Cardiac muscle cell (in vitro differentiated cells and primary cell): ENCODE results near the gene CPZ. TPM values are rescaled to one million over a fixed set of nuclear protein-coding genes. Genes with fewer than 3 reads are reported as not detected.

Experiments used
- DNase-seq, 2 donors: peaks; one replicate each; pipeline versions ENCODE4 v3.0.0 to v3.0.0-alpha.2; 2010 to 2017; ENCODE audit warnings: low read depth in 1 of 2, low spot score in 1 of 2
- H3K27ac ChIP-seq: fragments of 200-600 bp; sonication (generic); 2 replicates; pipeline ENCODE4 v1.5.1; 2016
- H3K27me3 ChIP-seq: fragments of 200-600 bp; sonication (generic); 2 replicates; pipeline ENCODE4 v1.6.0; 2016; ENCODE audit warnings: control low read depth
- H3K36me3 ChIP-seq: fragments of 200-600 bp; sonication (generic); 2 replicates; pipeline ENCODE4 v1.5.1; 2016; ENCODE audit warnings: control low read depth
- H3K4me1 ChIP-seq: fragments of 200-600 bp; sonication (generic); 2 replicates; pipeline ENCODE4 v1.8.1; 2017; ENCODE audit warnings: low read depth, mild to moderate bottlenecking, mixed run types
- H3K4me3 ChIP-seq: fragments of 200-600 bp; sonication (generic); 2 replicates; pipeline ENCODE4 v1.5.1; 2016; ENCODE audit warnings: mild to moderate bottlenecking
- H3K9me3 ChIP-seq: fragments of 200-600 bp; sonication (generic); 2 replicates; pipeline ENCODE4 v1.5.1; 2017; ENCODE audit warnings: low read depth, mild to moderate bottlenecking, control low read depth
- CTCF ChIP-seq: IDR thresholded peaks from 2 replicates; pipeline ENCODE4 v1.5.1; 2012; ENCODE audit warnings: low read depth, mild to moderate bottlenecking, low read length
- polyA plus RNA-seq: library from polyadenylated mRNA; unstranded; fragments of >200 nt; fragmentation: Nextera tagmentation; extraction: Ambion mirVana; gene quantifications from 2 replicates; pipeline ENCODE4 v1.2.1, GENCODE V29; 2016
- total RNA-seq: library from RNA; depleted of rRNA; stranded (reverse); fragments of >200 nt; gene quantifications from 2 replicates; pipeline ENCODE4 v1.2.3, GENCODE V29; 2016

Gene CPZ
- total and polyA plus RNA-seq, 2 experiments from 2014 or later, result 4.7 to 12.0 TPM

GRCh38 chr4:8595237-8596087, 2.9 kb downstream of the CPZ start:
- no peak for DNase-seq
- Histone ChIP-seq H3K9me3 (no peaks in the 10 kb centered on the region), H3K4me3 (no peak overlapping the region), H3K36me3 (no peaks in the 10 kb centered on the region), H3K27ac (no peak overlapping the region), H3K4me1 (peaks cover 12% of the 10 kb centered on the region), H3K27me3 (peaks cover 23% of the 10 kb centered on the region)
- no peak for TF ChIP-seq CTCF

- no peak for DNase-seq
- no peak for TF ChIP-seq CTCF
- peaks cover 17% of the 10 kb centered on the region for H3K27me3 ChIP-seq
- peaks cover 12% of the 10 kb centered on the region for H3K4me1 ChIP-seq
- H3K27ac ChIP-seq, result no peak overlapping the region
- no peaks in the 10 kb centered on the region for H3K9me3 ChIP-seq
- no peak overlapping the region for H3K4me3 ChIP-seq
- H3K36me3 ChIP-seq, result no peaks in the 10 kb centered on the region
Measured at GRCh38 chr4:8596891-8597290, 4.3 kb downstream of the CPZ start.

GRCh38 chr4:8597319-8597718, 4.8 kb downstream of the CPZ start:
- peak in 1 of 2 donors; percentile 33 for DNase-seq
- no peak for TF ChIP-seq CTCF
- Histone ChIP-seq H3K36me3 (no peaks in the 10 kb centered on the region), H3K27me3 (peaks cover 13% of the 10 kb centered on the region), H3K4me1 (peaks cover 7% of the 10 kb centered on the region), H3K9me3 (no peaks in the 10 kb centered on the region), H3K27ac (no peak overlapping the region), H3K4me3 (no peak overlapping the region)

- no peak for DNase-seq
- H3K4me3 ChIP-seq, result no peak overlapping the region
- no peak overlapping the region for H3K27ac ChIP-seq
- no peaks in the 10 kb centered on the region for H3K36me3 ChIP-seq
- H3K4me1 ChIP-seq, result peaks cover 5% of the 10 kb centered on the region
- no peak for TF ChIP-seq CTCF
- H3K27me3 ChIP-seq, result peaks cover 8% of the 10 kb centered on the region
- no peaks in the 10 kb centered on the region for H3K9me3 ChIP-seq
Measured at GRCh38 chr4:8597791-8598190, 5.2 kb downstream of the CPZ start.

- Histone ChIP-seq H3K27me3 (peaks cover 4% of the 10 kb centered on the region), H3K4me3 (no peak overlapping the region), H3K36me3 (no peaks in the 10 kb centered on the region), H3K27ac (no peak overlapping the region), H3K9me3 (no peaks in the 10 kb centered on the region), H3K4me1 (peaks cover 5% of the 10 kb centered on the region)
- no peak for DNase-seq
- no peak for TF ChIP-seq CTCF
Measured at GRCh38 chr4:8598391-8599090, 6.0 kb downstream of the CPZ start.
